Loucy (cell line): ENCODE measurements around the gene BCL11B.

ENCODE experiments used
- CTCF ChIP-seq: fragments of 200-600 bp; sonication (generic); conservative IDR thresholded peaks from 2 replicates; pipeline ENCODE4 v1.5.1; 2014; ENCODE audit warnings: mild to moderate bottlenecking, antibody characterized with exemption, low read length
- EZH2phosphoT487 ChIP-seq: fragments of 200-600 bp; IDR thresholded peaks from 2 replicates; pipeline ENCODE4 v1.6.1; 2018; ENCODE audit warnings: antibody characterized with exemption, mild to moderate bottlenecking, moderate library complexity, borderline replicate concordance

GRCh38 chr14:99147366-99147740 lies 124.6 kb downstream of the BCL11B start:
- no peak for TF ChIP-seq CTCF
- TF ChIP-seq EZH2phosphoT487 = no peak
